Neural progenitor cell (in vitro differentiated cells): ENCODE results near the gene ADAM8.

Source experiments
- EZH2 ChIP-seq: fragments of 200-600 bp; sonication (generic); IDR thresholded peaks from 2 replicates; pipeline ENCODE4 v1.6.1; 2017; ENCODE audit warnings: antibody characterized with exemption, mild to moderate bottlenecking, moderate library complexity
- EZH2phosphoT487 ChIP-seq: fragments of 200-600 bp; sonication (generic); IDR thresholded peaks from 2 replicates; pipeline ENCODE4 v1.6.1; 2017; ENCODE audit warnings: antibody characterized with exemption
- TF ChIP-seq, protein P1 (sequence below): fragments of 200-600 bp; sonication (generic); IDR thresholded peaks from 2 replicates; pipeline ENCODE4 v1.5.1; 2017; ENCODE audit warnings: antibody characterized with exemption, mild to moderate bottlenecking

DNA sequence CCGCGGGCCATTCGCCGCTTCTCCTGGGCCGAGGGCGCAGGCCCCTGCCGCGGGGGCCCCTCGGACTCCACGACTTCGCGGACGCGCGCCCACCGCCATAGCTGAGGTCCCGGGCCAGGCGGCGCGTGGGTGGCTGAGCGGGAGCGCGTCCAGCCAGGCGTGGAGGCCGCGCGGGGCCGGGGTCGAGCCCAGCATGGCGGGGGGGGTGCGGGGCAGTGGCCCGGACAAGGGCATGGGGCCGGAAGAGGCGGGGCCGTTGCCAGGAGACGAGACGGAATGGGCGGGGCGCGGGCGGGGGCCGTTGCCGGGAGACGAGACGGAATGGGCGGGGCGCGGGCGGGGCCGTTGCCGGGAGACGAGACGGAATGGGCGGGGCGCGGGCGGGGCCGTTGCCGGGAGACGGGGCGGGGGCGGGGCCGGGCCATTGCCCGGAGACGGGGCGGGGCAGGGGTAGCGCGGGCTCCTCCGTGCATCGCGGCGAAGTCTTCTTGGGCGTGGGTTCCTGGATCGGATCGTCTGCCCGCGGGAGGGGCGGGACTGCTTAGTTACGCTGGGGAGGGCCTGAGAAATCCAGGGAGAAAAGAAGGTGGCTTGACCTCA, 14.8 kb downstream of the ADAM8 start:
- TF ChIP-seq, protein P1, sequence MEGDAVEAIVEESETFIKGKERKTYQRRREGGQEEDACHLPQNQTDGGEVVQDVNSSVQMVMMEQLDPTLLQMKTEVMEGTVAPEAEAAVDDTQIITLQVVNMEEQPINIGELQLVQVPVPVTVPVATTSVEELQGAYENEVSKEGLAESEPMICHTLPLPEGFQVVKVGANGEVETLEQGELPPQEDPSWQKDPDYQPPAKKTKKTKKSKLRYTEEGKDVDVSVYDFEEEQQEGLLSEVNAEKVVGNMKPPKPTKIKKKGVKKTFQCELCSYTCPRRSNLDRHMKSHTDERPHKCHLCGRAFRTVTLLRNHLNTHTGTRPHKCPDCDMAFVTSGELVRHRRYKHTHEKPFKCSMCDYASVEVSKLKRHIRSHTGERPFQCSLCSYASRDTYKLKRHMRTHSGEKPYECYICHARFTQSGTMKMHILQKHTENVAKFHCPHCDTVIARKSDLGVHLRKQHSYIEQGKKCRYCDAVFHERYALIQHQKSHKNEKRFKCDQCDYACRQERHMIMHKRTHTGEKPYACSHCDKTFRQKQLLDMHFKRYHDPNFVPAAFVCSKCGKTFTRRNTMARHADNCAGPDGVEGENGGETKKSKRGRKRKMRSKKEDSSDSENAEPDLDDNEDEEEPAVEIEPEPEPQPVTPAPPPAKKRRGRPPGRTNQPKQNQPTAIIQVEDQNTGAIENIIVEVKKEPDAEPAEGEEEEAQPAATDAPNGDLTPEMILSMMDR = no peak
- TF ChIP-seq EZH2phosphoT487 (no peak), EZH2 (no peak)
